ENCODE measurements around the gene PALS1.
"Not testable (repeated sequence)": the region's sequence is repeated elsewhere in the genome, so short reads cannot be mapped to it uniquely, and the experiment has no call there.

The PALS1 gene

DNA sequence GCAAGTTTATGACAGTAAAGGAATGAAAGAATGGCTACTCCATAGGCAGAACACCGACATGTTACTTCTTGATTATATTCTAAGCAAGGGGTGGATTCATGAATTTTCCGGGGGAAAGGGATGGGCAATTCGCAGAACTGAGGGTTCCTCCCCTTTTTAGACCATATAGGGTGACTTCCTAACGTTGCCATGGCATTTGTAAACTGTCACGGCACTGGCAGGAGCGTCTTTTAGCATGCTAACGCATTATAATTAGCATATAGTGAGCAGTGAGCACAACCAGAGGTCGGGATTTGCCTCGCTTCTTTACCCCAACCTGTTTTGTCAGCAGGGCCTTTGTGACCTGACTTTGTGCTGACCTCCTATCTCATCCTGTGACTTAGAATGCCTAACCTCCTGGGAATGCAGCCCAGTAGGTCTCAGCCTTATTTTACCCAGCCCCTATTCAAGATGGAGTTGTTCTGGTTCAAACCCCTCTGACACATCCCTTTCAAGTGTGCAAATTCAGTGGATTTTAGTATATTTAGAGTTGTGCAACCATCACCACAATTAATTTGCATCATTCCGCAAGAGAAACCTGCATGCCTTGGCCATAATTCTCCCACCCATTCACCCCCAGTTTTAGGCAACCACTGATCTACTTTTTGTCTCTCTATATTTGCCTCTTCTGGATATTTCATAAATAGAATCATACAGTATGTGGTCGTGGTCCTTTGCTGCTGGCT is 27.4 kb downstream of the PALS1 start:
- no peak overlapping the region for H3K9ac ChIP-seq
- peaks cover 0 to 18% (median 7%) of the 10 kb centered on the region in 11 experiments; a peak in 14 of 22 replicates for H3K9me3 ChIP-seq (replicated peaks in 1 of 11)
- H3K4me1 ChIP-seq: peaks cover 7 to 37% (median 21%) of the 10 kb centered on the region in 10 experiments; a peak in 19 of 20 replicates
- TF ChIP-seq Cebpa-rat (IDR thresholded peaks at IDR 0.05): no peak
- H3K4me2 ChIP-seq: peak overlapping the region in 10 of 11 experiments; percentile 0 to 65 (median 40); a peak in 17 of 22 replicates
- no peaks in the 10 kb centered on the region for H3K27me3 ChIP-seq
- H3K36me3 ChIP-seq: peaks cover 11 to 32% (median 22%) of the 10 kb centered on the region in 11 experiments; a peak in 21 of 22 replicates
- H4K20me1 ChIP-seq: peaks cover 0 to 47% (median 0%) of the 10 kb centered on the region in 11 experiments; a peak in 7 of 22 replicates
- no peak overlapping the region for H3K4me3 ChIP-seq
- H3K27ac ChIP-seq: no peak overlapping the region

- Histone ChIP-seq H3K4me1 (peaks cover 7 to 37% (median 21%) of the 10 kb centered on the region in 10 experiments; a peak in 19 of 20 replicates), H3K27ac (no peak overlapping the region), H3K4me2 (peak overlapping the region in 2 of 11 experiments; percentile 32 to 57; a peak in 4 of 22 replicates), H3K27me3 (no peaks in the 10 kb centered on the region), H4K20me1 (peaks cover 0 to 42% (median 0%) of the 10 kb centered on the region in 11 experiments; a peak in 6 of 22 replicates), H3K36me3 (peaks cover 11 to 32% (median 22%) of the 10 kb centered on the region in 11 experiments; a peak in 21 of 22 replicates), H3K9ac (peak overlapping the region in 1 of 11 experiments; percentile 61; a peak in 1 of 22 replicates), H3K9me3 (replicated peaks in 1 of 11) (peaks cover 0 to 22% (median 9%) of the 10 kb centered on the region in 11 experiments; a peak in 14 of 22 replicates), H3K4me3 (no peak overlapping the region)
- TF ChIP-seq Cebpa-rat (IDR thresholded peaks at IDR 0.05): no peak
Observed at GRCh38 chr14:67269298-67270060, 28.2 kb downstream of the PALS1 start.

GRCh38 chr14:67270145-67270753 is 29.0 kb downstream of the PALS1 start:
- Histone ChIP-seq H3K4me2 (peak overlapping the region in 2 of 11 experiments; percentile 32 to 57; a peak in 3 of 22 replicates), H3K27ac (no peak overlapping the region), H4K20me1 (peaks cover 0 to 38% (median 0%) of the 10 kb centered on the region in 11 experiments; a peak in 6 of 22 replicates), H3K9me3 (replicated peaks in 1 of 11) (peaks cover 0 to 22% (median 9%) of the 10 kb centered on the region in 11 experiments; a peak in 14 of 22 replicates), H3K4me1 (peaks cover 7 to 37% (median 21%) of the 10 kb centered on the region in 10 experiments; a peak in 19 of 20 replicates), H3K4me3 (no peak overlapping the region), H3K36me3 (peaks cover 11 to 32% (median 22%) of the 10 kb centered on the region in 11 experiments; a peak in 21 of 22 replicates), H3K9ac (no peak overlapping the region; a peak in 1 of 22 replicates), H3K27me3 (no peaks in the 10 kb centered on the region)
- no peak for TF ChIP-seq Cebpa-rat (IDR thresholded peaks at IDR 0.05)

GRCh38 chr14:67270933-67271332 is 29.7 kb downstream of the PALS1 start:
- Histone ChIP-seq H3K9ac (no peak overlapping the region), H4K20me1 (peaks cover 0 to 36% (median 0%) of the 10 kb centered on the region in 11 experiments; a peak in 6 of 22 replicates), H3K36me3 (peaks cover 11 to 32% (median 23%) of the 10 kb centered on the region in 11 experiments; a peak in 21 of 22 replicates), H3K9me3 (replicated peaks in 1 of 11) (peaks cover 0 to 19% (median 9%) of the 10 kb centered on the region in 11 experiments; a peak in 14 of 22 replicates), H3K27ac (no peak overlapping the region), H3K4me2 (no peak overlapping the region), H3K4me1 (peaks cover 7 to 37% (median 21%) of the 10 kb centered on the region in 10 experiments; a peak in 19 of 20 replicates), H3K4me3 (no peak overlapping the region), H3K27me3 (no peaks in the 10 kb centered on the region)
- no peak for TF ChIP-seq Cebpa-rat (IDR thresholded peaks at IDR 0.05)

DNA sequence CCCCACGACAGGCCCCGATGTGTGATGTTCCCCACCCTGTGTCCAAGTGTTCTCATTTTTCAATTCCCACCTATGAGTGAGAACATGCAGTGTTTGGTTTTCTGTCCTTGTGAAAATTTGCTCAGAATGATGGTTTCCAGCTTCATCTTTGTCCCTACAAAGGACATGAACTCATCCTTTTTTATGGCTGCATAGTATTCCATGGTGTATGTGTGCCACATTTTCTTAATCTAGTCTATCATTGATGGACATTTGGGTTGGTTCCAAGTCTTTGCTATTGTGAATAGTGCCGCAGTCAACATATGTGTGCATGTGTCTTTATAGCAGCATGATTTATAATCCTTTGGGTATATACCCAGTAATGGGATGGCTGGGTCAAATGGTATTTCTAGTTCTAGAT is 32.0 kb downstream of the PALS1 start:
- not testable (repeated sequence) for H3K27me3 ChIP-seq, H3K4me2 ChIP-seq, H3K27ac ChIP-seq, H3K4me3 ChIP-seq, H3K9ac ChIP-seq
- Histone ChIP-seq H4K20me1 (peaks cover 0 to 31% (median 0%) of the 10 kb centered on the region in 11 experiments; a peak in 5 of 22 replicates), H3K36me3 (peaks cover 11 to 32% (median 23%) of the 10 kb centered on the region in 11 experiments; a peak in 21 of 22 replicates), H3K4me1 (peaks cover 0 to 25% (median 5%) of the 10 kb centered on the region in 10 experiments; a peak in 13 of 20 replicates), H3K9me3 (replicated peaks in 1 of 11) (peaks cover 0 to 19% (median 9%) of the 10 kb centered on the region in 11 experiments; a peak in 14 of 22 replicates)

- Histone ChIP-seq H3K4me1 (0 out of 20 replicates have a peak, but pooled peaks cover 0 to 4% (median 0%) of the 10 kb centered on the region in 10 experiments), H3K4me3 (no peak overlapping the region), H3K36me3 (peaks cover 17 to 39% (median 25%) of the 10 kb centered on the region in 11 experiments), H3K9ac (no peak overlapping the region), H3K27ac (no peak overlapping the region), H3K9me3 (replicated peaks in 1 of 11) (peaks cover 0 to 19% (median 9%) of the 10 kb centered on the region in 11 experiments; a peak in 13 of 22 replicates), H3K4me2 (no peak overlapping the region), H3K27me3 (no peaks in the 10 kb centered on the region), H4K20me1 (peaks cover 0 to 7% (median 0%) of the 10 kb centered on the region in 11 experiments; a peak in 1 of 22 replicates)
- no peak for TF ChIP-seq Cebpa-rat (IDR thresholded peaks at IDR 0.05)
Observed at GRCh38 chr14:67276131-67276530, 34.9 kb downstream of the PALS1 start.

- no peak overlapping the region for H3K9ac ChIP-seq
- no peak overlapping the region for H3K4me2 ChIP-seq
- H3K4me3 ChIP-seq: no peak overlapping the region
- H3K36me3 ChIP-seq: peaks cover 4 to 21% (median 8%) of the 10 kb centered on the region in 11 experiments; a peak in 14 of 22 replicates
- no peaks in the 10 kb centered on the region for H3K9me3 ChIP-seq (replicated peaks in 1 of 11)
- 0 out of 20 replicates have a peak, but pooled peaks cover 0 to 4% (median 0%) of the 10 kb centered on the region in 10 experiments for H3K4me1 ChIP-seq
- no peaks in the 10 kb centered on the region for H3K27me3 ChIP-seq
- no peak overlapping the region for H3K27ac ChIP-seq
- H4K20me1 ChIP-seq: peaks cover 0 to 5% (median 0%) of the 10 kb centered on the region in 11 experiments; a peak in 1 of 22 replicates
- TF ChIP-seq Cebpa-rat (IDR thresholded peaks at IDR 0.05): no peak
Observed at GRCh38 chr14:67280506-67280905, 39.3 kb downstream of the PALS1 start.

DNA sequence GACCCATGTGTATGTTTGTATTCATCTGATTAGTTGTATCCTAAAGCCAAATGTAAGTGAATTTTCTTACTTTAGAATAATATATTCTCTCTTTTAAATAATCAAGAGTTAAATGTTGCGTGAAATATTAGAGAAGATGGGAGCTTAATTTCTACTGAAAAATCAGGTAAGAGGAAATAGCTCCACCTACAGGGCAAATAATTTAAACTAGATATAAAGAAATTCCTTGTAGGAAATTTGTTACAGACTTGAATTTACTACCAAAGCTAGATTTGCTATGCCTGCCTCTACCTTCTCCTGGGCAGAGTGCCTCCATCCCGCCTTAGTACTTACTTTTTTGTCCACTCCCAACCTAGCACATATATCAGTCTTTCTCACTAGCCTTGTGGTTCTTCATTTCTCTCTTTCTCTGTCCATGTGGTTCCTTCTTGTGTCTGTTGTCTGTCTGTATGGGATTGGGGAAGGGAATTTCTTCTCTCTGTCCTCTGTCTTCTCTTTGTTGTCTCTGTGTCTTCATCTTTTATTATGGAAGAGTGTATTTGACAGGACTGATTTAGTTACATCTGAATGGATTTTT is 44.7 kb downstream of the PALS1 start:
- no peak overlapping the region for H3K9ac ChIP-seq
- H3K27me3 ChIP-seq: no peaks in the 10 kb centered on the region
- TF ChIP-seq Cebpa-rat (IDR thresholded peaks at IDR 0.05): no peak
- H3K36me3 ChIP-seq: peaks cover 0 to 4% (median 0%) of the 10 kb centered on the region in 11 experiments; a peak in 4 of 22 replicates
- H3K4me2 ChIP-seq: no peak overlapping the region
- no peak overlapping the region for H3K4me3 ChIP-seq
- H3K4me1 ChIP-seq: no peaks in the 10 kb centered on the region
- peaks cover 0 to 5% (median 0%) of the 10 kb centered on the region in 11 experiments; a peak in 2 of 22 replicates for H4K20me1 ChIP-seq
- H3K27ac ChIP-seq: no peak overlapping the region
- H3K9me3 ChIP-seq (replicated peaks in 1 of 11): no peaks in the 10 kb centered on the region

Data from BLaER1 treated with 17β-estradiol and CSF1 and Interleukin-3, amounts not matched to agents 10 nM and 100 nM (cell line).